OCI-LY1 (cell line): ENCODE data around the gene STARD3NL.

Experiments
- H2AFZ ChIP-seq: fragments of 200-600 bp; sonication (generic), shearing (Covaris generic); 2 replicates; pipeline ENCODE4 v1.6.0; 2014; ENCODE audit warnings: antibody characterized with exemption, mild to moderate bottlenecking, low read length
- H3F3A ChIP-seq: fragments of 200-600 bp; sonication (generic), shearing (Covaris generic); 2 replicates; pipeline ENCODE4 v1.6.0; 2014; ENCODE audit warnings: mild to moderate bottlenecking, antibody characterized with exemption, low read length, moderate library complexity; ENCODE audit not compliant: insufficient read depth
- H3K27ac ChIP-seq: fragments of 200-600 bp; sonication (generic); 2 replicates; pipeline ENCODE4 v1.5.1; 2014; ENCODE audit warnings: low read length, mixed run types, mild to moderate bottlenecking, low read depth; ENCODE audit not compliant: poor library complexity, severe bottlenecking
- H3K27me3 ChIP-seq: fragments of 200-600 bp; sonication (generic); 2 replicates; pipeline ENCODE4 v1.6.0; 2014; ENCODE audit warnings: antibody characterized with exemption, mild to moderate bottlenecking, low read length, moderate library complexity; ENCODE audit not compliant: insufficient read depth
- H3K36me3 ChIP-seq: fragments of 200-600 bp; sonication (generic); 2 replicates; pipeline ENCODE4 v1.6.1; 2014; ENCODE audit warnings: mild to moderate bottlenecking, antibody characterized with exemption, low read length, moderate library complexity, mixed read lengths; ENCODE audit not compliant: insufficient read depth
- H3K4me1 ChIP-seq: fragments of 200-600 bp; sonication (generic); 2 replicates; pipeline ENCODE4 v1.5.1; 2014; ENCODE audit warnings: mild to moderate bottlenecking, low read length, moderate library complexity; ENCODE audit not compliant: insufficient read depth, severe bottlenecking
- H3K4me2 ChIP-seq: fragments of 200-600 bp; sonication (generic), shearing (Covaris generic); 2 replicates; pipeline ENCODE4 v1.6.1; 2014; ENCODE audit warnings: low read length
- H3K4me3 ChIP-seq: fragments of 200-600 bp; sonication (generic); 2 replicates; pipeline ENCODE4 v1.5.1; 2014; ENCODE audit warnings: low read length, low read depth, mild to moderate bottlenecking, mixed read lengths; ENCODE audit not compliant: poor library complexity, severe bottlenecking
- H3K79me2 ChIP-seq: fragments of 200-600 bp; shearing (Covaris generic); 2 replicates; pipeline ENCODE4 v1.6.1; 2016; ENCODE audit warnings: mixed run types, low read length, mixed read lengths; ENCODE audit not compliant: insufficient read depth
- H3K9ac ChIP-seq: fragments of 200-600 bp; sonication (generic), shearing (Covaris generic); 2 replicates; pipeline ENCODE4 v1.6.1; 2014; ENCODE audit warnings: mild to moderate bottlenecking, low read length, mixed read lengths
- H3K9me2 ChIP-seq: fragments of 200-600 bp; sonication (generic), shearing (Covaris generic); 2 replicates; pipeline ENCODE4 v1.6.1; 2014; ENCODE audit warnings: low read depth, mild to moderate bottlenecking, low read length, mixed read lengths
- H3K9me3 ChIP-seq: fragments of 200-600 bp; shearing (Covaris generic); 2 replicates; pipeline ENCODE4 v1.6.1; 2014; ENCODE audit warnings: low read length, mixed read lengths
- H4K20me1 ChIP-seq: fragments of 200-600 bp; sonication (generic), shearing (Covaris generic); 2 replicates; pipeline ENCODE4 v1.6.0; 2016; ENCODE audit warnings: mild to moderate bottlenecking, low read length; ENCODE audit not compliant: insufficient read depth
- EZH2 ChIP-seq: fragments of 200-600 bp; sonication (generic), shearing (Covaris generic); IDR thresholded peaks from 2 replicates; pipeline ENCODE4 v1.8.0; 2017; ENCODE audit warnings: borderline replicate concordance, mixed run types, mild to moderate bottlenecking, antibody characterized with exemption, low read length, moderate library complexity, mixed read lengths
- TF ChIP-seq, protein P1 (sequence below): fragments of 200-600 bp; sonication (generic), shearing (Covaris generic); IDR thresholded peaks from 2 replicates; pipeline ENCODE4 v1.5.1; 2017; ENCODE audit warnings: mild to moderate bottlenecking, antibody characterized with exemption, low read length, moderate library complexity, mixed read lengths

The STARD3NL gene

GRCh38 chr7:38138171-38138570, 39.9 kb upstream of the STARD3NL start:
- TF ChIP-seq, protein P1, sequence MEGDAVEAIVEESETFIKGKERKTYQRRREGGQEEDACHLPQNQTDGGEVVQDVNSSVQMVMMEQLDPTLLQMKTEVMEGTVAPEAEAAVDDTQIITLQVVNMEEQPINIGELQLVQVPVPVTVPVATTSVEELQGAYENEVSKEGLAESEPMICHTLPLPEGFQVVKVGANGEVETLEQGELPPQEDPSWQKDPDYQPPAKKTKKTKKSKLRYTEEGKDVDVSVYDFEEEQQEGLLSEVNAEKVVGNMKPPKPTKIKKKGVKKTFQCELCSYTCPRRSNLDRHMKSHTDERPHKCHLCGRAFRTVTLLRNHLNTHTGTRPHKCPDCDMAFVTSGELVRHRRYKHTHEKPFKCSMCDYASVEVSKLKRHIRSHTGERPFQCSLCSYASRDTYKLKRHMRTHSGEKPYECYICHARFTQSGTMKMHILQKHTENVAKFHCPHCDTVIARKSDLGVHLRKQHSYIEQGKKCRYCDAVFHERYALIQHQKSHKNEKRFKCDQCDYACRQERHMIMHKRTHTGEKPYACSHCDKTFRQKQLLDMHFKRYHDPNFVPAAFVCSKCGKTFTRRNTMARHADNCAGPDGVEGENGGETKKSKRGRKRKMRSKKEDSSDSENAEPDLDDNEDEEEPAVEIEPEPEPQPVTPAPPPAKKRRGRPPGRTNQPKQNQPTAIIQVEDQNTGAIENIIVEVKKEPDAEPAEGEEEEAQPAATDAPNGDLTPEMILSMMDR = no peak
- TF ChIP-seq EZH2 = no peak
- no peak overlapping the region for H2AFZ ChIP-seq
- no peak overlapping the region for H3K4me2 ChIP-seq
- no peaks in the 10 kb centered on the region for H3K27me3 ChIP-seq
- no peaks in the 10 kb centered on the region for H3K36me3 ChIP-seq
- H3K4me3 ChIP-seq = no peak overlapping the region
- no peaks in the 10 kb centered on the region for H3K9me2 ChIP-seq
- no peaks in the 10 kb centered on the region for H3F3A ChIP-seq
- no peaks in the 10 kb centered on the region for H3K9me3 ChIP-seq
- no peak overlapping the region for H3K27ac ChIP-seq
- H3K79me2 ChIP-seq = no peaks in the 10 kb centered on the region
- H4K20me1 ChIP-seq = no peaks in the 10 kb centered on the region
- H3K4me1 ChIP-seq = no peaks in the 10 kb centered on the region
- H3K9ac ChIP-seq = no peak overlapping the region

- no peaks in the 10 kb centered on the region for H3K27me3 ChIP-seq
Measured at GRCh38 chr7:38141187-38141586, 36.9 kb upstream of the STARD3NL start.

DNA sequence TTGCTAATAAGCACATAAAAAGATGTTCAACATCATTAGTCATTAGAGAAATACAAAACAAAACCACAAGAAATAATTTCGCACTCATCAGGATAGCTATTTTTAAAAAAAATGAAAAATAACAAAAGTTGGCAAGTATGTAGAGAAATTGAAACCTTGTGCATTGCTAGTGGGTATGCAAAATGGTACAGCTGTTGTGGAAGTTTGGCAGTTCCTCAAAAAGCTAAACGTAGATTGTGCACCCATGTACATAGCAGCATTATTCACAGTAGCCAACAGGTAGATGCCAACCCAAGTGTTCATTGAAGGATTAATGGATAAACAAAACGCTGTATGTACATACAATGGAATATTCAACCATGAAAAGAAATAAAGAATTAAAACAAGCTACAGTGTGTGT, 35.3 kb upstream of the STARD3NL start:
- no peak overlapping the region for H3K4me2 ChIP-seq
- TF ChIP-seq EZH2 = no peak
- TF ChIP-seq, protein P1 = no peak
- no peaks in the 10 kb centered on the region for H4K20me1 ChIP-seq
- no peaks in the 10 kb centered on the region for H3K9me3 ChIP-seq
- H3K4me1 ChIP-seq = no peaks in the 10 kb centered on the region
- H3K36me3 ChIP-seq = no peaks in the 10 kb centered on the region
- no peak overlapping the region for H3K9ac ChIP-seq
- H2AFZ ChIP-seq = no peak overlapping the region
- no peaks in the 10 kb centered on the region for H3K79me2 ChIP-seq
- no peaks in the 10 kb centered on the region for H3K9me2 ChIP-seq
- H3K27me3 ChIP-seq = no peaks in the 10 kb centered on the region
- H3F3A ChIP-seq = no peaks in the 10 kb centered on the region
- no peak overlapping the region for H3K4me3 ChIP-seq
- no peak overlapping the region for H3K27ac ChIP-seq

More at GRCh38 chr7:38141187-38141586, 36.9 kb upstream of the STARD3NL start:
- no peak overlapping the region for H3K4me3 ChIP-seq
- H3K27ac ChIP-seq = no peak overlapping the region
- no peak overlapping the region for H2AFZ ChIP-seq
- H3K9me3 ChIP-seq = no peaks in the 10 kb centered on the region
- H3K4me1 ChIP-seq = no peaks in the 10 kb centered on the region
- no peaks in the 10 kb centered on the region for H3K36me3 ChIP-seq
- TF ChIP-seq EZH2 = no peak
- TF ChIP-seq, protein P1 = no peak
- no peaks in the 10 kb centered on the region for H3K9me2 ChIP-seq
- H3K4me2 ChIP-seq = no peak overlapping the region
- H3F3A ChIP-seq = no peaks in the 10 kb centered on the region
- H3K9ac ChIP-seq = no peak overlapping the region
- H3K79me2 ChIP-seq = no peaks in the 10 kb centered on the region
- H4K20me1 ChIP-seq = no peaks in the 10 kb centered on the region
